Parathyroid adenoma (tissue), 2 donors: ENCODE results near the gene HIRIP3.

Source experiments
- H2AFZ ChIP-seq: fragments of 300-600 bp; sonication (generic); one replicate; pipeline ENCODE4 v1.7.0; 2017; ENCODE audit warnings: antibody characterized with exemption, mild to moderate bottlenecking
- H3K27ac ChIP-seq: fragments of 300-600 bp; sonication (generic); one replicate; pipeline ENCODE4 v1.7.0; 2017
- H3K27me3 ChIP-seq: fragments of 300-600 bp; sonication (generic); one replicate; pipeline ENCODE4 v1.7.0; 2017; ENCODE audit warnings: low read length; ENCODE audit not compliant: control insufficient read depth, insufficient read depth
- H3K36me3 ChIP-seq: fragments of 300-600 bp; sonication (generic); one replicate; pipeline ENCODE4 v1.7.0; 2017; ENCODE audit warnings: low read length; ENCODE audit not compliant: control insufficient read depth, insufficient read depth
- H3K4me1 ChIP-seq: fragments of 300-600 bp; sonication (generic); one replicate; pipeline ENCODE4 v1.7.0; 2017; ENCODE audit warnings: control low read depth
- H3K4me2 ChIP-seq: fragments of 300-600 bp; sonication (generic); one replicate; pipeline ENCODE4 v1.7.0; 2017; ENCODE audit warnings: low read length
- H3K4me3 ChIP-seq: fragments of 300-600 bp; sonication (generic); one replicate; pipeline ENCODE4 v1.7.0; 2017; ENCODE audit warnings: low read depth, low read length
- H3K79me2 ChIP-seq: fragments of 300-600 bp; sonication (generic); one replicate; pipeline ENCODE4 v1.7.0; 2017; ENCODE audit warnings: control low read depth
- H3K9ac ChIP-seq: fragments of 300-600 bp; sonication (generic); one replicate; pipeline ENCODE4 v1.7.0; 2017; ENCODE audit warnings: mild to moderate bottlenecking
- H3K9me3 ChIP-seq: fragments of 300-600 bp; sonication (generic); one replicate; pipeline ENCODE4 v1.7.0; 2017; ENCODE audit warnings: low read length; ENCODE audit not compliant: control insufficient read depth
- TF ChIP-seq, protein P1 (sequence below): fragments of 300-600 bp; sonication (generic); IDR thresholded peaks from one replicate; pipeline ENCODE4 v1.7.0; 2017; ENCODE audit warnings: antibody characterized with exemption, mild to moderate bottlenecking
- donor health status: primary hyperparathyroidism.

HIRIP3 gene

DNA sequence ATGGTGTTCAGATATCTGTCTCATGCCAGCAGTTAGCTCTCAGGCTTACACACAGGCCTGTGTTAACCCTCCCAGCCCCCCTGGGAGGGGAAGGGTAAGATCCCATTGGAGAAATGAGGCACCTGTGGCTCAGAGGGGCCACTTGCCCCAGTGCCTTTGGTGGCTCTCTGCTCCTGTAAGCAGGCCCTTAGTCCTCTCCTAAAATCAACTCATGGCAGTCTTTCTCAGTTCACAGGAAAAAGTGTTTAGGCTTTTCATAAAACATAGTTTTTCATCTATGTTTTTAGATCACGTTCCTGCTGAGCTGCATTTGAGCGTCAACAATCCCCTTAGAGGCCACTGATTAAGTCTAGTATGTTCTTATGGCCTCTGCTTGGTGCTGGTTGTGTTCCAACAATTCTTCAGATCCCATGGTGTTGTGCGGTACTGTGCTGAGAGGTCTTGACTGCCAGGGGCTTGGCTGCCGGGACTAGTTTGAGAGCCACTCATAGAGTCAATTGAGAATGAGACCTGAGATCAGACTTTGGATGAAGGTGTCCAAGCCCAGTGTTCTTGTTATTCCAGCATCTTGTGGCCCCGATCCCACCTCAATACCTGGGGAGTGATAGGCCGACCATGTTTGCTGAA, 11.2 kb downstream of the HIRIP3 start:
- H3K9me3 ChIP-seq = no peaks in the 10 kb centered on the region
- H3K4me1 ChIP-seq = no peaks in the 10 kb centered on the region
- no peaks in the 10 kb centered on the region for H3K27me3 ChIP-seq
- H3K79me2 ChIP-seq = no peaks in the 10 kb centered on the region
- H3K27ac ChIP-seq = no peak overlapping the region
- TF ChIP-seq, protein P1, sequence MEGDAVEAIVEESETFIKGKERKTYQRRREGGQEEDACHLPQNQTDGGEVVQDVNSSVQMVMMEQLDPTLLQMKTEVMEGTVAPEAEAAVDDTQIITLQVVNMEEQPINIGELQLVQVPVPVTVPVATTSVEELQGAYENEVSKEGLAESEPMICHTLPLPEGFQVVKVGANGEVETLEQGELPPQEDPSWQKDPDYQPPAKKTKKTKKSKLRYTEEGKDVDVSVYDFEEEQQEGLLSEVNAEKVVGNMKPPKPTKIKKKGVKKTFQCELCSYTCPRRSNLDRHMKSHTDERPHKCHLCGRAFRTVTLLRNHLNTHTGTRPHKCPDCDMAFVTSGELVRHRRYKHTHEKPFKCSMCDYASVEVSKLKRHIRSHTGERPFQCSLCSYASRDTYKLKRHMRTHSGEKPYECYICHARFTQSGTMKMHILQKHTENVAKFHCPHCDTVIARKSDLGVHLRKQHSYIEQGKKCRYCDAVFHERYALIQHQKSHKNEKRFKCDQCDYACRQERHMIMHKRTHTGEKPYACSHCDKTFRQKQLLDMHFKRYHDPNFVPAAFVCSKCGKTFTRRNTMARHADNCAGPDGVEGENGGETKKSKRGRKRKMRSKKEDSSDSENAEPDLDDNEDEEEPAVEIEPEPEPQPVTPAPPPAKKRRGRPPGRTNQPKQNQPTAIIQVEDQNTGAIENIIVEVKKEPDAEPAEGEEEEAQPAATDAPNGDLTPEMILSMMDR = no peak
- H3K9ac ChIP-seq = no peak overlapping the region
- H2AFZ ChIP-seq = no peak overlapping the region
- H3K4me2 ChIP-seq = no peak overlapping the region
- H3K4me3 ChIP-seq = no peak overlapping the region
- H3K36me3 ChIP-seq = no peaks in the 10 kb centered on the region

GRCh38 chr16:29983420-29984136, 11.8 kb downstream of the HIRIP3 start:
- TF ChIP-seq, protein P1 = no peak
- Histone ChIP-seq H3K27me3 (no peaks in the 10 kb centered on the region), H3K36me3 (no peaks in the 10 kb centered on the region), H3K79me2 (no peaks in the 10 kb centered on the region), H3K4me1 (no peaks in the 10 kb centered on the region), H3K27ac (no peak overlapping the region), H3K4me3 (no peak overlapping the region), H3K4me2 (no peak overlapping the region), H3K9ac (no peak overlapping the region), H3K9me3 (no peaks in the 10 kb centered on the region), H2AFZ (no peak overlapping the region)

DNA sequence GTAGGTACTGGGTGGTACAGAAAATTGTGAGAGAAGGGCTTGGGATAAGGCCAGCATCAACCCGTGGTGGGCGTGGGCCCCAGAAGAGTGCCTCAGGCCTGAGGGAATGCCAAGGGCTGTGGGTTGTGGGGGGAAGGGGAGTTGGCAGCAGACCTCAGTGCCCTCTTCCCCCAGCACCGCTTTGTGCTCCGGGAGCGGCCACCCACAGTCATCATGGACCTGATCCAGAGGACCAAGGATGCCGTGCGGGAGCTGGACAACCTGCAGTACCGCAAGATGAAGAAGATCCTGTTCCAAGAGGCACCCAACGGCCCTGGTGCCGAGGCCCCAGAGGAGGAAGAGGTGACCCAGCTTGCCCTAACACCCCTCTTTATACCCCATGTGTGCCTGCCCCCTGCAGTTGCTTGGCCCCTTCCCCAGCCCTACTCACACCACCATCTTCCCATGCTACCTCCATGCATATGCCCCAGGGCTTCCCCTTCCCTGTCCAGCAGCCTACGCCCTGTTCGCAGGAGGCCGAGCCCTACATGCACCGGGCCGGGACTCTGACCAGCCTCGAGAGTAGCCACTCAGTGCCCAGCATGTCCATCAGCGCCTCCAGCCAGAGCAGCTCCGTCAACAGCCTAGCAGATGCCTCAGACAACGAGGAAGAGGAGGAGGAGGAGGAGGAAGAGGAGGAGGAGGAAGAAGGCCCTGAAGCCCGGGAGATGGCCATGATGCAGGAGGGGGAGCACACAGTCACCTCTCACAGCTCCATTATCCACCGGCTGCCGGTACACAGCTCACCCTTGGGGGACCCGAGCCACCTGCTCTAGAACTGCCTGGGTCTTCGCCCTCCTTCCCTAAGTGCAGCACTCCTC, 12.6 kb downstream of the HIRIP3 start:
- H3K9me3 ChIP-seq = no peaks in the 10 kb centered on the region
- peaks cover 2% of the 10 kb centered on the region for H3K79me2 ChIP-seq
- no peaks in the 10 kb centered on the region for H3K36me3 ChIP-seq
- no peak overlapping the region for H3K27ac ChIP-seq
- H3K9ac ChIP-seq = no peak overlapping the region
- TF ChIP-seq, protein P1 = no peak
- H3K4me2 ChIP-seq = no peak overlapping the region
- no peak overlapping the region for H3K4me3 ChIP-seq
- H2AFZ ChIP-seq = no peak overlapping the region
- no peaks in the 10 kb centered on the region for H3K27me3 ChIP-seq
- no peaks in the 10 kb centered on the region for H3K4me1 ChIP-seq

GRCh38 chr16:29978564-29979270, 16.7 kb downstream of the HIRIP3 start:
- no peak overlapping the region for H3K4me3 ChIP-seq
- TF ChIP-seq, protein P1 = no peak
- peaks cover 13% of the 10 kb centered on the region for H3K4me1 ChIP-seq
- no peaks in the 10 kb centered on the region for H3K9me3 ChIP-seq
- H3K27ac ChIP-seq = no peak overlapping the region
- H3K9ac ChIP-seq = no peak overlapping the region
- no peak overlapping the region for H3K4me2 ChIP-seq
- no peak overlapping the region for H2AFZ ChIP-seq
- H3K27me3 ChIP-seq = no peaks in the 10 kb centered on the region
- peaks cover 20% of the 10 kb centered on the region for H3K79me2 ChIP-seq
- H3K36me3 ChIP-seq = no peaks in the 10 kb centered on the region
